HepG2 (cell line): Measurements from ENCODE around the gene ZNF813. TPM values are rescaled to one million over a fixed set of nuclear protein-coding genes. Genes with fewer than 3 reads are reported as not detected.

Source experiments
- ATAC-seq: fragments of 200-7000 bp; cut with Tn5 transposase; 3 replicates; pipeline ENCODE4 v1.9.1; 2020; ENCODE audit warnings: mild to moderate bottlenecking, moderate library complexity
- BruUV-seq: library from RNA; stranded (reverse); fragments of 400-500 nt; replicated peaks from 2 replicates; lab custom pipeline; 2021; lab: Mats Ljungman, UMichigan
- CTCF ChIA-PET: fragments of 300-600 bp; formaldehyde crosslinking; extraction: SDS; loops from one replicate; lab custom pipeline; 2021; ENCODE audit warnings: low total read pairs, inconsistent platforms, low intra/inter-chr PET ratio; lab: Yijun Ruan, JAX
- POLR2A ChIA-PET: fragments of 350-600 bp; sonication (Branson Sonifier 250); formaldehyde crosslinking; loops from one replicate; lab custom pipeline; 2020; ENCODE audit warnings: antibody characterized with exemption, inconsistent platforms; lab: Yijun Ruan, JAX
- DNase-seq: peaks from one replicate; pipeline ENCODE4 v3.0.0-alpha.2; 2015; ENCODE audit warnings: low spot score
- FAIRE-seq: peaks from 3 replicates; lab custom pipeline; 2011; peaks lifted over from hg19 to GRCh38; lab: Jason Lieb, UNC
- H2AFZ ChIP-seq: one replicate; pipeline ENCODE4 v1.6.1; 2011; ENCODE audit warnings: low read length, inconsistent platforms
- H3K27ac ChIP-seq: fragments of 300-600 bp; 3 replicates; pipeline ENCODE4 v1.8.0; 2011; ENCODE audit warnings: mixed run types, mild to moderate bottlenecking, mixed read lengths, low read length, inconsistent platforms; ENCODE audit not compliant: insufficient read depth; ENCODE audit errors: extremely low read length
- H3K27me3 ChIP-seq, 2 experiments: fragments of 200-600 bp in 1 of 2; 2 replicates in 1 of 2; 3 replicates in 1 of 2; pipeline versions ENCODE4 v1.6.0 to v1.8.0; 2011; ENCODE audit warnings: low read length in 2 of 2, mild to moderate bottlenecking in 2 of 2, moderate library complexity in 2 of 2, inconsistent platforms in 1 of 2; ENCODE audit not compliant: insufficient read depth in 2 of 2, control insufficient read depth in 1 of 2
- H3K36me3 ChIP-seq, 2 experiments: fragments of 200-600 bp in 1 of 2; replicated peaks in 1 of 2; 2 replicates in 1 of 2; 3 replicates in 1 of 2; pipeline versions ENCODE4 v1.5.1 to v1.8.0; 2011; ENCODE audit warnings: low read length in 2 of 2, inconsistent platforms in 1 of 2; ENCODE audit not compliant: insufficient read depth in 2 of 2, control insufficient read depth in 1 of 2
- H3K4me1 ChIP-seq: 2 replicates; pipeline ENCODE4 v1.5.1; 2012; ENCODE audit warnings: low read length, inconsistent platforms; ENCODE audit not compliant: insufficient read depth
- H3K4me2 ChIP-seq: 2 replicates; pipeline ENCODE4 v1.6.0; 2011; ENCODE audit warnings: low read depth, low read length, inconsistent platforms
- H3K4me3 ChIP-seq, 3 experiments: fragments of 200-600 bp in 1 of 3; sonication (generic), shearing (Covaris generic) in 1 of 3; replicated peaks in 1 of 3; 2 replicates each; pipeline ENCODE4 v1.5.1; 2011 to 2016; ENCODE audit warnings: low read length in 3 of 3, inconsistent platforms in 2 of 3, low read depth in 2 of 3, mild to moderate bottlenecking in 2 of 3, control low read depth in 1 of 3, mixed read lengths in 1 of 3; ENCODE audit not compliant: insufficient read depth in 1 of 3
- H3K79me2 ChIP-seq: one replicate; pipeline ENCODE4 v1.6.1; 2011; ENCODE audit warnings: low read length, inconsistent platforms; ENCODE audit not compliant: insufficient read depth
- H3K9ac ChIP-seq: 2 replicates; pipeline ENCODE4 v1.6.0; 2011; ENCODE audit warnings: mild to moderate bottlenecking, low read depth, low read length, inconsistent platforms; ENCODE audit not compliant: insufficient read depth
- H3K9me3 ChIP-seq: 2 replicates; pipeline ENCODE4 v1.5.1; 2012; ENCODE audit warnings: mild to moderate bottlenecking, low read length
- H4K20me1 ChIP-seq: 2 replicates; pipeline ENCODE4 v1.6.0; 2011; ENCODE audit warnings: inconsistent platforms, mild to moderate bottlenecking, low read length, moderate library complexity; ENCODE audit not compliant: insufficient read depth
- ASH2L ChIP-seq: fragments of 300-600, 200-600 bp; sonication (generic); IDR thresholded peaks from 2 replicates; pipeline ENCODE4 v1.7.0; 2017; ENCODE audit warnings: low read depth, mild to moderate bottlenecking, moderate library complexity, mixed read lengths, low read length; ENCODE audit not compliant: insufficient read length
- CTCF ChIP-seq: sonication (generic); formaldehyde crosslinking; IDR thresholded peaks from 2 replicates; pipeline ENCODE4 v1.5.0; 2020; ENCODE audit warnings: mild to moderate bottlenecking, missing genetic modification reagents, moderate library complexity
- FOXA3 ChIP-seq: IDR thresholded peaks from 2 replicates; pipeline ENCODE4 v1.6.1; 2016; ENCODE audit warnings: missing genetic modification reagents, missing compliant biosample characterization
- GABPB1 ChIP-seq: IDR thresholded peaks from 2 replicates; pipeline ENCODE4 v1.6.1; 2016; ENCODE audit warnings: mild to moderate bottlenecking, missing genetic modification reagents, moderate library complexity, missing compliant biosample characterization
- GATAD2A ChIP-seq: IDR thresholded peaks from 2 replicates; pipeline ENCODE4 v1.6.1; 2016
- HDAC2 ChIP-seq: sonication (generic); formaldehyde crosslinking; IDR thresholded peaks from 2 replicates; pipeline ENCODE4 v1.4.0; 2020; ENCODE audit warnings: missing genetic modification reagents
- RAD21 ChIP-seq: fragments of 450-650 bp; formaldehyde crosslinking; IDR thresholded peaks from 2 replicates; pipeline ENCODE4 v1.5.0; 2020; ENCODE audit warnings: mild to moderate bottlenecking
- RARA ChIP-seq: IDR thresholded peaks from 2 replicates; pipeline ENCODE4 v1.6.1; 2016; ENCODE audit warnings: missing genetic modification reagents, missing compliant biosample characterization
- RELA ChIP-seq: sonication (generic); formaldehyde crosslinking; IDR thresholded peaks from 2 replicates; pipeline ENCODE4 v1.4.0; 2020; ENCODE audit warnings: missing genetic modification reagents
- RXRB ChIP-seq: IDR thresholded peaks from 2 replicates; pipeline ENCODE4 v1.6.1; 2016; ENCODE audit warnings: borderline replicate concordance, missing genetic modification reagents, missing compliant biosample characterization
- SMC3 ChIP-seq: IDR thresholded peaks from 2 replicates; pipeline ENCODE4 v1.6.1; 2011; ENCODE audit warnings: low read length, improper control_type of control experiment
- SOX13 ChIP-seq, 3 experiments: fragments of 450-650 bp in 1 of 3; sonication (generic) in 1 of 3; formaldehyde crosslinking in 1 of 3; IDR thresholded peaks in 2 of 3; conservative IDR thresholded peaks in 1 of 3; 2 replicates each; pipeline versions ENCODE4 v1.5.0 to v1.6.1; 2016 to 2020; ENCODE audit warnings: antibody characterized with exemption in 1 of 3, mild to moderate bottlenecking in 1 of 3, missing compliant biosample characterization in 1 of 3, missing genetic modification reagents in 1 of 3, moderate library complexity in 1 of 3
- STAG1 ChIP-seq: sonication (generic); formaldehyde crosslinking; IDR thresholded peaks from 2 replicates; pipeline ENCODE4 v1.4.0; 2020; ENCODE audit warnings: missing genetic modification reagents
- XRCC5 ChIP-seq: fragments of 200-400 bp; formaldehyde crosslinking; optimal IDR thresholded peaks from 2 replicates; pipeline ENCODE3; 2017; ENCODE audit warnings: mild to moderate bottlenecking, low read length
- ZBTB25 ChIP-seq: IDR thresholded peaks from 2 replicates; pipeline ENCODE4 v1.6.1; 2018; ENCODE audit warnings: missing genetic modification reagents
- ZBTB46 ChIP-seq: sonication (generic); formaldehyde crosslinking; IDR thresholded peaks from 2 replicates; pipeline ENCODE4 v1.4.0; 2020; ENCODE audit warnings: mild to moderate bottlenecking, missing genetic modification reagents, borderline replicate concordance
- ZFX ChIP-seq: sonication (generic); formaldehyde crosslinking; IDR thresholded peaks from 2 replicates; pipeline ENCODE4 v1.4.0; 2020; ENCODE audit warnings: mild to moderate bottlenecking, low read depth, missing genetic modification reagents, moderate library complexity
- ZMAT3 ChIP-seq: sonication (generic); formaldehyde crosslinking; conservative IDR thresholded peaks from 2 replicates; pipeline ENCODE4 v1.7.0; 2021; ENCODE audit warnings: missing genetic modification reagents
- ZNF580 ChIP-seq: IDR thresholded peaks from 2 replicates; pipeline ENCODE4 v1.6.1; 2016; ENCODE audit warnings: low read depth, borderline replicate concordance
- ZNF614 ChIP-seq: IDR thresholded peaks from 2 replicates; pipeline ENCODE4 v1.6.1; 2018; ENCODE audit warnings: missing biosample characterization, missing genetic modification reagents, inconsistent platforms, borderline replicate concordance
- WGBS: methylation state at CpG from one replicate; pipeline ENCODE4 v1.1.6; 2017; ENCODE audit warnings: low lambda C conversion rate; 5-methylcytosine and 5-hydroxymethylcytosine counted together
- in situ Hi-C: cut with HindIII; loops from 2 replicates; pipeline ENCODE4 v1.10.0; 2017; ENCODE audit warnings: low pct_unique_long_range_greater_than_20kb; ENCODE audit not compliant: extremely low pct_ligation_motif_present
- intact Hi-C: fragments of 100-400 bp; cut with micrococcal nuclease; formaldehyde crosslinking; loops from one replicate; pipeline ENCODE4 v1.10.0; 2022; ENCODE audit not compliant: unreplicated experiment
- polyA plus RNA-seq, 8 experiments: library from polyadenylated mRNA; depleted of rRNA in 3 of 8; stranded (reverse) in 7 of 8; unstranded in 1 of 8; fragments of >200 nt; fragmentation: Illumina TruSeq in 4 of 8; extraction: Trizol in 4 of 8; gene quantifications; 2 replicates each; pipeline versions ENCODE4 v1.2.1 to v1.2.3, GENCODE V29; 2011 to 2016; ENCODE audit warnings: low read depth in 4 of 8, missing spikeins in 1 of 8, mixed read lengths in 1 of 8; ENCODE audit not compliant: insufficient read depth in 1 of 8
- total RNA-seq, 5 experiments: library from RNA; depleted of rRNA; stranded (reverse); fragments of >200 nt; fragmentation: Illumina TruSeq; extraction: Trizol; gene quantifications; 2 replicates each; pipeline ENCODE4 v1.2.3, GENCODE V29; 2016; ENCODE audit warnings: low read depth in 1 of 5

Gene ZNF813
- total and polyA plus RNA-seq, 2 of the 13 experiments (the other 11 are each of a cell fraction or from before 2014, with no cell fraction given), result 2.1 to 8.9 TPM

- BruUV-seq, result no TSS peak
- Histone ChIP-seq H3K9me3 (no peaks in the 10 kb centered on the region), H3K27me3 (no peaks in the 10 kb centered on the region), H3K27ac (no peak overlapping the region), H3K36me3 (no peaks in the 10 kb centered on the region), H3K4me2 (0 out of 2 replicates have a peak overlapping the region, but pooled peaks have one; percentile 43), H3K9ac (no peak overlapping the region), H2AFZ (no peak overlapping the region), H3K4me3 (no peak overlapping the region), H4K20me1 (no peaks in the 10 kb centered on the region), H3K79me2 (peaks cover 2% of the 10 kb centered on the region), H3K4me1 (peaks cover 44% of the 10 kb centered on the region)
- CTCF ChIA-PET, result interaction anchor here (1.5 kb wide), 1 partner anchor 88 kb away, joined by 11 read pairs; no protein-coding TSS in a partner anchor
- intact Hi-C loops (loop anchor here (2.0 kb wide), 1 partner anchor 87 kb away; no protein-coding TSS in a partner anchor), in situ Hi-C loops (loop anchor here (5.0 kb wide), 1 partner anchor 85 kb away; no protein-coding TSS in a partner anchor)
- ATAC-seq (peak; percentile 84), FAIRE-seq (peak; percentile 39), DNase-seq (peak; percentile 71)
- WGBS, result 26% methylated on average over 5 of the region's 11 CpGs
- POLR2A ChIA-PET, result no interaction called here
- 0 out of 2 replicates have a peak, but pooled peaks have one; percentile 28 for TF ChIP-seq ZFX
- TF ChIP-seq FOXA3, result peak; percentile 22; the same call in 1 of the 2 replicates
- peak; percentile 65 for TF ChIP-seq RAD21 (CRISPR knock-in tag)
- peak; percentile 70 for TF ChIP-seq GATAD2A (CRISPR knock-in tag)
- no peak for TF ChIP-seq RELA (CRISPR knock-in tag)
- TF ChIP-seq STAG1, result peak; percentile 63
- TF ChIP-seq ZBTB46, result no peak
- no peak for TF ChIP-seq ZMAT3 (CRISPR knock-in tag)
- TF ChIP-seq ZNF580 (CRISPR knock-in tag), result peak; percentile 59; the same call in 1 of the 2 replicates
- peak; percentile 37 for TF ChIP-seq XRCC5
- 0 out of 2 replicates have a peak, but pooled peaks have one; percentile 22 for TF ChIP-seq ZNF614
- TF ChIP-seq RXRB (CRISPR knock-in tag), result peak; percentile 30; the same call in 1 of the 2 replicates
- TF ChIP-seq SMC3, result peak; percentile 89
- 0 out of 2 replicates have a peak, but pooled peaks have one; percentile 9 for TF ChIP-seq RARA (CRISPR knock-in tag)
- TF ChIP-seq CTCF (CRISPR knock-in tag), result peak; percentile 80
- no peak for TF ChIP-seq SOX13 (IDR thresholded peaks at IDR 0.05)
- TF ChIP-seq SOX13 (CRISPR knock-in tag; conservative IDR thresholded peaks at IDR 0.05 in 1 of 2, IDR thresholded peaks at IDR 0.05 in 1 of 2), result 0 out of 4 replicates have a peak, but pooled peaks of 1 of the 2 experiments have one; percentile 8
- TF ChIP-seq ASH2L, result no peak
- TF ChIP-seq HDAC2 (CRISPR knock-in tag), result peak; percentile 49; the same call in 1 of the 2 replicates
- TF ChIP-seq GABPB1, result 0 out of 2 replicates have a peak, but pooled peaks have one; percentile 6
- 0 out of 2 replicates have a peak, but pooled peaks have one; percentile 36 for TF ChIP-seq ZBTB25 (CRISPR knock-in tag)
Measured at GRCh38 chr19:53511933-53512374, 44.4 kb downstream of the ZNF813 start.
